IMR-90 (cell line): Measurements from ENCODE around the gene BRS3. TPM values are rescaled to one million over a fixed set of nuclear protein-coding genes. Genes with fewer than 3 reads are reported as not detected.

Experiments used
- ATAC-seq: fragments of 200-7000 bp; cut with Tn5 transposase; 2 replicates; pipeline ENCODE4 v1.9.1; 2020; ENCODE audit warnings: low read depth, mild to moderate bottlenecking, moderate library complexity
- BruUV-seq: library from RNA; stranded (reverse); fragments of 400-500 nt; replicated peaks from 2 replicates; lab custom pipeline; 2021; lab: Mats Ljungman, UMichigan
- CTCF ChIA-PET: fragments of 300-600 bp; formaldehyde crosslinking; extraction: SDS; loops from one replicate; lab custom pipeline; 2021; ENCODE audit warnings: antibody characterized with exemption; lab: Yijun Ruan, JAX
- POLR2A ChIA-PET: fragments of 300-600 bp; sonication (Branson Sonifier 250); formaldehyde crosslinking; loops from one replicate; lab custom pipeline; 2022; ENCODE audit warnings: antibody characterized with exemption; ENCODE audit not compliant: unreplicated experiment; lab: Charles Lee
- DNase-seq: peaks from one replicate; pipeline ENCODE4 v3.0.0; 2013
- H2AFZ ChIP-seq: replicated peaks from 2 replicates; pipeline ENCODE3; 2013; ENCODE audit warnings: low read length, mild to moderate bottlenecking; ENCODE audit not compliant: poor library complexity
- H2AK5ac ChIP-seq: 2 replicates; pipeline ENCODE4 v1.6.1; 2013; ENCODE audit warnings: low read depth, low read length, inconsistent platforms
- H2AK9ac ChIP-seq: replicated peaks from 2 replicates; pipeline ENCODE3; 2013; ENCODE audit warnings: mild to moderate bottlenecking, low read depth, low read length, moderate library complexity; ENCODE audit not compliant: poor library complexity
- H2BK120ac ChIP-seq: 2 replicates; pipeline ENCODE4 v1.6.1; 2013; ENCODE audit warnings: low read depth, low read length, inconsistent platforms
- H2BK15ac ChIP-seq: 3 replicates; pipeline ENCODE4 v1.6.1; 2013; ENCODE audit warnings: low read depth, low read length, inconsistent platforms
- H2BK20ac ChIP-seq: 2 replicates; pipeline ENCODE4 v1.6.1; 2013; ENCODE audit warnings: low read depth, mild to moderate bottlenecking, inconsistent platforms, low read length, moderate library complexity
- H2BK5ac ChIP-seq: 2 replicates; pipeline ENCODE4 v1.6.1; 2013; ENCODE audit warnings: mild to moderate bottlenecking, low read depth, low read length, inconsistent platforms; ENCODE audit not compliant: poor library complexity, severe bottlenecking
- H3K14ac ChIP-seq: replicated peaks from 2 replicates; pipeline ENCODE4 v1.6.1; 2013; ENCODE audit warnings: low read depth, low read length, inconsistent platforms
- H3K18ac ChIP-seq: 2 replicates; pipeline ENCODE4 v1.6.1; 2013; ENCODE audit warnings: low read depth, low read length, control low read depth
- H3K23ac ChIP-seq: 2 replicates; pipeline ENCODE4 v1.6.1; 2013; ENCODE audit warnings: low read depth, low read length, inconsistent platforms
- H3K27ac ChIP-seq: 2 replicates; pipeline ENCODE4 v1.5.1; 2013; ENCODE audit warnings: mild to moderate bottlenecking, control low read depth, low read length; ENCODE audit not compliant: insufficient read depth
- H3K27me3 ChIP-seq: 2 replicates; pipeline ENCODE4 v1.6.1; 2013; ENCODE audit warnings: low read length; ENCODE audit not compliant: control insufficient read depth, insufficient read depth
- H3K36me3 ChIP-seq: 2 replicates; pipeline ENCODE4 v1.6.1; 2013; ENCODE audit warnings: low read length, mixed read lengths; ENCODE audit not compliant: control insufficient read depth, insufficient read depth
- H3K4ac ChIP-seq: 2 replicates; pipeline ENCODE4 v1.6.1; 2013; ENCODE audit warnings: low read depth, low read length, inconsistent platforms
- H3K4me1 ChIP-seq: 2 replicates; pipeline ENCODE4 v1.6.1; 2013; ENCODE audit warnings: low read length, mixed read lengths; ENCODE audit not compliant: control insufficient read depth, insufficient read depth
- H3K4me2 ChIP-seq: 2 replicates; pipeline ENCODE4 v1.6.1; 2013; ENCODE audit warnings: low read depth, mild to moderate bottlenecking, control low read depth, low read length, moderate library complexity
- H3K4me3 ChIP-seq: 2 replicates; pipeline ENCODE4 v1.5.1; 2013; ENCODE audit warnings: low read depth, mild to moderate bottlenecking, control low read depth, low read length, moderate library complexity; ENCODE audit not compliant: insufficient read depth
- H3K56ac ChIP-seq: 2 replicates; pipeline ENCODE4 v1.6.1; 2013; ENCODE audit warnings: low read length, inconsistent platforms; ENCODE audit not compliant: insufficient read depth; ENCODE audit errors: extremely low read depth
- H3K79me1 ChIP-seq, 2 experiments: 2 replicates each; pipeline ENCODE4 v1.6.1; 2013; ENCODE audit warnings: low read length in 2 of 2, inconsistent platforms in 1 of 2, low read depth in 1 of 2
- H3K9ac ChIP-seq: 2 replicates; pipeline ENCODE4 v1.6.1; 2013; ENCODE audit warnings: low read depth, low read length, control low read depth
- H3K9me1 ChIP-seq: 2 replicates; pipeline ENCODE4 v1.6.1; 2013; ENCODE audit warnings: low read length, inconsistent platforms; ENCODE audit not compliant: insufficient read depth
- H3K9me3 ChIP-seq: 2 replicates; pipeline ENCODE4 v1.6.1; 2013; ENCODE audit warnings: low read length; ENCODE audit not compliant: control insufficient read depth, insufficient read depth
- H4K20me1 ChIP-seq: 2 replicates; pipeline ENCODE4 v1.6.1; 2013; ENCODE audit warnings: low read length, inconsistent platforms; ENCODE audit not compliant: insufficient read depth
- H4K5ac ChIP-seq: 2 replicates; pipeline ENCODE4 v1.6.1; 2013; ENCODE audit warnings: mild to moderate bottlenecking, low read depth, low read length, control low read depth
- H4K8ac ChIP-seq, 2 experiments: 2 replicates each; pipeline ENCODE4 v1.6.1; 2013; ENCODE audit warnings: low read depth in 2 of 2, low read length in 2 of 2, control low read depth in 1 of 2, inconsistent platforms in 1 of 2
- H4K91ac ChIP-seq: 2 replicates; pipeline ENCODE4 v1.6.1; 2013; ENCODE audit warnings: low read depth, low read length, inconsistent platforms; ENCODE audit not compliant: insufficient read depth
- RCOR1 ChIP-seq: IDR thresholded peaks from 2 replicates; pipeline ENCODE4 v1.6.1; 2012; ENCODE audit warnings: mild to moderate bottlenecking, low read length, improper control_type of control experiment; ENCODE audit not compliant: insufficient replicate concordance
- WGBS, 2 experiments: methylation state at CpG; one replicate each; pipeline versions ENCODE4 v1.1.5 to v1.1.7; 2013; ENCODE audit warnings: missing lambda C conversion rate in 2 of 2; ENCODE audit not compliant: insufficient read length in 1 of 2; ENCODE audit errors: extremely low coverage in 2 of 2; 5-methylcytosine and 5-hydroxymethylcytosine counted together
- dilution Hi-C: fragments of 300-500 bp; cut with HindIII; formaldehyde crosslinking; loops from one replicate; pipeline ENCODE4 v1.14.3; 2018; ENCODE audit warnings: low sequenced_read_pairs; ENCODE audit not compliant: unreplicated experiment
- in situ Hi-C: fragments of 300-500 bp; cut with MboI; formaldehyde crosslinking; loops from 3 replicates; pipeline ENCODE4 v1.14.3; 2019; ENCODE audit warnings: low sequenced_read_pairs, inconsistent platforms, mixed read lengths
- intact Hi-C: fragments of 100-400 bp; cut with micrococcal nuclease; formaldehyde crosslinking; loops from 2 replicates; pipeline ENCODE4 v1.10.0; 2022
- polyA plus RNA-seq, 3 experiments: library from polyadenylated mRNA; depleted of rRNA; stranded (reverse); fragments of >200 nt; gene quantifications; 2 replicates each; pipeline ENCODE4 v1.2.3, GENCODE V29; 2012; ENCODE audit warnings: low replicate concordance in 1 of 3
- total RNA-seq: library from RNA; depleted of rRNA; stranded (reverse); fragments of >200 nt; gene quantifications from 2 replicates; pipeline ENCODE4 v1.2.3, GENCODE V29; 2012

The BRS3 gene
- total and polyA plus RNA-seq, 2 of the 4 experiments (the other 2 are of a cell fraction): not detected

DNA sequence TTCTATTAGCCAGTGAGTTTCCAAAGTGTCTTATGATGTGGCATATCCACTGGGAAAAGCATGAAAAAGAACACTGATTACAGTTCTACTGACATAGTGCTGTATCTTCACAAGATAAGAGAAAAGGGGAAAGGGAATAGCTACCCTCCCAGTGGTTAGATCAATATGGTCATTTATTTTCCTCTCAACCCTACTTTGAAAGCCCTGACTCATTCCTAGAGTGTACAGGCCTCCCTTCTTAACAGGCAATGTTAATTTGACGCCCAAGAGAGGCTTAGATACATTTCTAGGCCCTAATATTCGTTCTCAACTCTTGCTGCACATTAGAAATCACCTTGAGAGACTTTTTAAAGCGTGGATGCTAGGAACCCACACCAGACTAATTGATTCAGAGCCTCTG, 20.4 kb upstream of the BRS3 start:
- no peak overlapping the region for H2AK9ac ChIP-seq
- H3K9me3 ChIP-seq: no peaks in the 10 kb centered on the region
- ChIA-PET CTCF (no interaction called here), POLR2A (no interaction called here)
- H3K9ac ChIP-seq: no peak overlapping the region
- no peak overlapping the region for H4K8ac ChIP-seq
- no peak overlapping the region for H4K91ac ChIP-seq
- intact Hi-C loops (no loop called here), in situ Hi-C loops (no loop called here), dilution Hi-C loops (no loop called here)
- no TSS peak for BruUV-seq
- no peak overlapping the region for H3K56ac ChIP-seq
- no peak for ATAC-seq
- H3K18ac ChIP-seq: no peak overlapping the region
- no peak overlapping the region for H3K23ac ChIP-seq
- H3K27ac ChIP-seq: no peak overlapping the region
- no peak overlapping the region for H2BK20ac ChIP-seq
- peaks cover 5% of the 10 kb centered on the region; the same call in 1 of the 2 replicates for H3K27me3 ChIP-seq
- H2BK120ac ChIP-seq: no peak overlapping the region
- no peak overlapping the region for H3K14ac ChIP-seq
- no peaks in the 10 kb centered on the region for H3K79me1 ChIP-seq
- H2BK15ac ChIP-seq: no peak overlapping the region
- H2AK5ac ChIP-seq: no peak overlapping the region
- no peak overlapping the region for H4K5ac ChIP-seq
- no peaks in the 10 kb centered on the region for H4K20me1 ChIP-seq
- DNase-seq: no peak
- no peak overlapping the region for H2AFZ ChIP-seq
- H3K4ac ChIP-seq: no peak overlapping the region
- H3K4me3 ChIP-seq: no peak overlapping the region
- H3K4me1 ChIP-seq: no peaks in the 10 kb centered on the region
- no peaks in the 10 kb centered on the region for H3K9me1 ChIP-seq
- TF ChIP-seq RCOR1: no peak
- no peak overlapping the region for H2BK5ac ChIP-seq
- no peak overlapping the region for H3K4me2 ChIP-seq
- H3K36me3 ChIP-seq: no peaks in the 10 kb centered on the region
- WGBS, 2 experiments: no CpG with 5 or more reads among the region's 3 CpGs
